Activated T-helper 1 cell treated with anti-CD3 and anti-CD28 coated beads, Interleukin-2, amount 50 U/mL, for 16 hours (primary cell): ENCODE measurements around the gene CNPPD1.
"Not testable (repeated sequence)": the region's sequence is repeated elsewhere in the genome, so short reads cannot be mapped to it uniquely, and the experiment has no call there.

Experiments
- DNase-seq, 2 donors: peaks; one replicate each; pipeline ENCODE4 v3.0.0-alpha.2; 2020; ENCODE audit warnings: low read depth in 1 of 2, low spot score in 1 of 2

Gene CNPPD1

DNA sequence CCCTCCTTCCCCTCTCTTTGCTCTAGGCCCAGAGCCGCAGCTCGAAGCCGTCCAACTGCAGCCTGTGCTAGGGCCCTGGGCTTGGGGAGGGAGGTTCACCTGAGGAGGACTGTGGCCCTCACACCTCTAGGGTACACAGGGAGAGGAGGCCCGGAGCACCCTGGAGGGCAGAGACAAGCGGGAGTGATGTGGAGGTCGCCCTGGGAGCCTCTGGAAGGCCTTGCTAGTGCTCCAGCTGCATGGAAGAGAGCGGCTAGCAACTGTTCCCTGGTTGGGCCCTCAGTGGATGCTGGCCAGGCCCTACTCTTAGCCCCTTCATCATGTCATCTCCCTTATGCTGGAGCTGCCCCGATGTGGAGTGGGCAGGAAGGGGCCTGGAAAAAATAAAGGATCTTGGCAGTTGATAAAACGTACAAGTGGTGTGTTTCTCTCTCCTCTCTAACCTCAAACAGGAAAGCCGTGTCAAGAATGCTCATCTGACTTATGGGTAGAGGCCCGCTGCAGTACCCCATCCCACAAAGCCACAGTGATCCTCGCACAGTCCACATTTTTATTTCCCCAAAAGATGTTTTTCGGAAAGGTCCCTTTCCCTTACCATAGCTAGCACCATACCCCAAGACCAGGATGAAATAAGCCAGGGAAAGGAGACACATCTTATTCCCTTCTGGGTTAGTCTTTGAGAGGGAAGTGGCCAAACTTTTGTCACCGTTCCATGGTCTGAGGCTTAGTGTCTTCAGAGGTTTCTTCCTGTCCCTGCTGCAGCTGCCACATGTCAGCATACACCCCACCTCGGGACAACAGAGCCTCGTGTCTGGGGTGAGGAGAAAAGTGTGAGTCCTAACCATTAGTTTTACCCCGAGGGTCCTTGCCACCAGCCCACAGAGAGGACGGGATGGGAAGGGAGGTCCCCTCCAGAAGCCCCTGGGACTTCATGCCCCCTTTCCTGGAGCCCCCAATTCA, 32.8 kb upstream of the CNPPD1 start:
- DNase-seq, result no peak

DNA sequence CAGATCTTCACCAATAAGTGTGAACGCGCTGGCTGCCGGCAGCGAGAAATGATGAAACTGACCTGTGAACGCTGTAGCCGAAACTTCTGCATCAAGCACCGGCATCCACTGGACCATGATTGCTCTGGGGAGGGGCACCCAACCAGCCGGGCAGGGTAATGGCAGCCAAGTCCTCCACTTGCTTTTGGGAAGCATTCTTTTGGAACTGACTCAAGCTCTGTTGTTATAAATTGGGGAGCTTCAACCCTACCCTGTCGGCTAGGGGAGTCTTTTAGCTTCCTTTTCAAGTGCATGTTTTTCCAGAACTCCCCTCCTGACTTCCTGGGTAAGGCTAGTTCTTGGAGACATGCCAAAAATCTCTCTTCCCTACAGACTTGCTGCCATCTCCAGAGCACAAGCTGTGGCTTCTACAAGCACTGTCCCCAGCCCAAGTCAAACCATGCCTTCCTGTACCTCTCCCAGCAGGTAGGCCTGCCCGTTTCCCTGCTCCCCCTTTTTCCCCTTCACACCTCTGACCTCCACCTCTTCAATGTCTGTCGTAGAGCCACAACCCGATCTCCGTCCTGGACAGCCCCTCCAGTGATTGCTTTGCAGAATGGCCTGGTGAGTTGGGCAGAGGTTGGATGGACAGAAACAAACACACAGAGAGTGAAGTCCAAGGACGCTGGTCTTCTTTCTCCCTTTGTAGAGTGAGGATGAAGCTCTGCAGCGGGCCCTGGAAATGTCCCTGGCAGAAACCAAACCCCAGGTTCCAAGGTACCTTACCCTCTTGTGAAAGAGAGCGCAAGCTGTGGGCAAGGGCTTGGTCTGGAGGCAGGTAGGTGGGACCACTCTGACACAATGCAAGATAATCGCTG, 31.4 kb upstream of the CNPPD1 start:
- no peak for DNase-seq

DNA sequence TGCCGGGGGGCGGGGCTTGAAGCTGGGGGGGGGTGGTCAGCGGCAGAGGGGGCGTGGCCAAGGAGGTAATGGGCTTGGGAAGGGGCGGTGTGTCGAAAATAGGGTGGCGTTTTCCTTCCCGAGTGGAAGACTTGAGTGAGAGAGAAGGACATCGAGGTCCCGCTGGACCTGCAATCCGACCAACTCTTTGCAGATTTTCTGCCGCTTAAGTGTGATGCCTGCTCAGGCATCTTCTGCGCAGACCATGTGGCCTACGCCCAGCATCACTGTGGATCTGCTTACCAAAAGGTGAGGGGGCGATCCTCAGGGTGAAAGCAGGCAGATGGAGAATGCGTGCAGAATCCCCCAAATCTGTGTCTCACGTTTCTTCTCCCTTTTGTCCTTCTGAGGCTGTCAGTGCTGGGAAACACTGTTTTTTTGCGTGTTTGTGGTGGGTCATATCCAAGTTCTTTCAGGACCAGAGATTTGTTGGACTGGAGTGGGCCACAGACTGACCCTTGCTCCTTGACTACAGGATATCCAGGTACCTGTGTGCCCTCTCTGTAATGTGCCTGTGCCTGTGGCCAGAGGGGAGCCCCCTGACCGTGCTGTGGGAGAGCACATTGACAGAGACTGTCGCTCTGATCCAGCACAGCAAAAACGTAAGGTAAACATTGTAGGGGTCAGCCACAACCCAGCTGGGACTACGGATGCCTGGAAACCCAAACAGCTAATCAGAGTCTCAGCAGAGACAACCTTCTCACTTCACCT, 30.6 kb upstream of the CNPPD1 start:
- DNase-seq, result no peak

DNA sequence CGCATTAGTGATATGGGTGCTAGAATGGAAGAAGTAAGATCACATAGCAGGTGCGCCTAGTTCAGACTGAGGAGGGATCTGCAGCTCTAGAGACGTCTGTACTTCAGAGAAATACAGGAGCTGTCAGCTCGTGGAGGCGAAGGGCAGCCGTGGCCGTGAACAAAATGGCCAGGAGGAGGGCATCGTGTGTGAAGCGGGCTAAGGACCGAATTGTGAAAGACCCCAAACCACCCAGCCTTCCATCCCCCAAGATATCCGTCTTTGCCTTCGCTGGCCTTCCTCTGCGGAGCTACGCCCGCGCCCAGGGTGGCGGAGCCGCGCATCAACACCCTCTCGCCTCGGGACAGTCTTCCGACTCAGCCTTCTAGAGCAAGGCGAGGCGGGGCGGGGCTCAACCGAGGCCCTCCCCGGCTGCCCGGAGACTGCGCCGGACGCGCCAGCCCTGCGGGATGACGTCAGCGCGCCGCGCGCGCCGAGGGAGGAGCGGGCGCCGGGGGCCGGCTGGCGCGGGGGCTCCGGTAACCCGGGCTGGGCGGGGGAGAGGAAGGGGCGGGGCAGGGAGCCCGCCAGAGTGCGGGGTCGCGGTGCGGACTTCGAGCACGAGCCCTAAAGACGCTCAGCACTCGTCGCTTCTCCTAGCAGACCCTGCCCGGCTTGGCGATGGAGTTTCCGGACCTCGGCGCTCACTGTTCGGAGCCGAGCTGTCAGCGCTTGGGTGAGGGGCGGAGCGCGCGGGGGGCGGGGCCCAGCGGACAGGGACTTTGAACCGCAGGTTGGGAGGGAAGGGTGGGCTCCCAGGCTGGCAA, 29.8 kb upstream of the CNPPD1 start, which contains the start of gene ZFAND2B:
TSS of gene ZFAND2B (plus strand) at position 455 of the 806 bp plus-strand sequence. CDS start at position 661, 206 bp downstream.
- DNase-seq, result peak; percentile 89 to 94

DNA sequence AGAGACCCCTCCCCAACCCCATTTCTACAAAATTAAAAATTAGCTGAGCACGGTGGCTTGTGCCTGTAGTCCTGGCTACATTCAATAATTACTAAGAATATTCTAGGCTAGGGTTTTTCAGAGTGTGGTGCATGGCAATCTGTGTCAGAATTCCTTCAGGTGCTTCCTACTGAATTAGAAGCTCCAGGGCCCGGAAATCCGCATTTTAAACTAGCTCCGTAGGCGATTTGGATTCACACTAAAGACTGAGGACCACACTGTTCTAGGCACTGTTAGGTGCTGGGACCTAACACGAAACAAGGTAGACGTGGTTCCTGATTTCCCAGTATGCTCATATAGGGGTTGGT, 29.2 kb upstream of the CNPPD1 start:
- DNase-seq, result no peak

DNA sequence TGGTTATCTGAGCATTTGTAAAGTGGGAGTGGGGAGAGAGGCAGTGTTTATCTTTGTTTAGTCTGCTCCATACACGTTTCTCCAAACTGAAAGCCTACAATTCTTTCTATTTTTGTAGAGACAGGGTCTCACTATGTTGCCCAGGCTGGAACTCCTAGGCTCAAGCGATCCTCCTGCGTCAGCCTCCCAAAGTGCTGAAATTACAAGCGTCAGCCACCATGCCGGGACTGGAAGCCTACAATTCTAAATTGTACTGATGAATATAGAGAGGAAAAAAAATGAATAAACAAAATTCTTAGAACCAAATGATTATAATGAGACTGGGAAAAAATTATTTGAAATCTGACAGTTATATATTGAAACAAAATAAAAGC, 28.4 kb upstream of the CNPPD1 start:
- DNase-seq, result no peak

DNA sequence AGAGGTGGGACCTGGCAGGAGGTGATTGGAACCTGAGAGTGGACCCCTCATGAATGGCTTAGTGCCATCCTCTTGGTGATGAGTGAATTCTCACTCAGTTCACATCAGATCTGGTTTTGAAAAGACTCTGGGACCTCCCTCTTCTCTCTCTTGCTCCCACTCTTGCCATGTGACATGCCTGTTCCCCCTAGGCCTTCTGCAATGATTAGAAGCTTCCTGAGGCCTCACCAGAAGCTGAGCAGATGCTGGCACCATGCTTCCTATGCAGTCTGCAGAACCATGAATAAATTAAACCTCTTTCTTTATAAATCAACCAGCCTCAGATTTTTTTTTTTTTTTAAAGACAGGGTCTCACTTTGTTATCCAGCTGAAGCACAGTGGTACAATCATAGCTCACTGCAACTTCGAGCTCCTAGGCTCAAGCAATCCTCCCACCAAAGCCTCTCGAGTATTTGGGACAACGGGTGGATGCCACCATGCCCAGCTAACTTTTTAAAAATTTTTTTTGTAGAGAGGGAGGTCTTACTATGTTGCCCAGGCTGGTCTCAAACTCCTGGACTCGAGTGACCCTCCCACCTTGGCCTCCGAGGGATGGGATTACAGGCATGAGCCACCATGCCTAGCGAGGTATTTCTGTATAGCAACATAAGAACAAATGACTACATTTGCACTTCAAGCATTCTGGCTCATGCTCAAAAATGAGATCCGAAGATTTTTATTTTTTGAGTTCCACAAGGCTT, 27.9 kb upstream of the CNPPD1 start:
- DNase-seq, result no peak

DNA sequence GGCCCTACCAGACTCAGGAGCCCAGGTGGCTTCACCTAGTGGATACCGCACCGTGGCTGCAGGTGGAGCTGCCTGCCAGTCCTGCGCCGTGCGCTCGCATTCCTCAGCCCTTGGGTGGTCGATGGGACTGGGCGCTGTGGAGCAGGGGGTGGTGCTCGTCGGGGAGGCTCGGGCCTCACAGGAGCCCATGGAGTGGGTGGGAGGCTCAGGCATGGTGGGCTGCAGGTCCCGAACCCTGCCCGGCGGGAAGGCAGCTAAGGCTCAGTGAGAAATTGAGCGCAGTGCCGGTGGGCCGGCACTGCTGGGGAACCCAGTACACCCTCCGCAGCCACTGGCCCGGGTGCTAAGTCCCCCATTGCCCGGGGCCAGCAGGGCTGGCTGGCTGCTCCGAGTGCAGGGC, 24.6 kb upstream of the CNPPD1 start:
- DNase-seq, result not testable (repeated sequence)

DNA sequence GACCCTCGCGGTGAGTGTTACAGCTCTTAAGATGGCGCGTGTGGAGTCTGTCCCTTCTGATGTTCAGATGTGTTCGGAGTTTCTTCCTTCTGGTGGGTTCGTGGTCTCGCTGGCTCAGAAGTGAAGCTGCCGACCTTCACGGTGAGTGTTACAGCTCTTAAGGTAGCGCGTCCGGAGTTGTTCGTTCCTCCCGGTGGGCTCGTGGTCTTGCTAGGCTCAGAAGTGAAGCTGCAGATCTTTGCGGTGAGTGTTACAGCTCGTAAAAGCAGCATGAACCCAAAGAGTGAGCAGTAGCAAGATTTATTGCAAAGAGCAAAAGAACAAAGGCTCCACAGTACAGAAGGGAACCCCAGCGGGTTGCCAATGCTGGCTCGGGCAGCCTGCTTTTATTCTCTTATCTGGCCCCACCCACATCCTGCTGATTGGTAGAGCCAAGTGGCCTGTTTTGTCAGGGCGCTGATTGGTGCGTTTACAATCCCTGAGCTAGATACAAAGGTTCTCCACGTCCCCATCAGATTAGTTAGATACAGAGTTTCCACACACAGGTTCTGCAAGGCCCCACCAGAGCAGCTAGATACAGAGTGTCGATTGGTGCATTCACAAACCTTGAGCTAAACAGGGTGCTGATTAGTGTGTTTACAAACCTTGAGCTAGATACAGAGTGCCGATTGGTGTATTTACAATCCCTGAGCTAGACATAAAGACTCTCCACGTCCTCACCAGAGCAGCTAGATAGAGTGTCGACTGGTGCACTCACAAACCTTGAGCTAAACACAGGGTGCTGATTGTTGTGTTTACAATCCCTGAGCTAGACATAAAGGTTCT, 24.0 kb upstream of the CNPPD1 start:
- DNase-seq, result not testable (repeated sequence)

DNA sequence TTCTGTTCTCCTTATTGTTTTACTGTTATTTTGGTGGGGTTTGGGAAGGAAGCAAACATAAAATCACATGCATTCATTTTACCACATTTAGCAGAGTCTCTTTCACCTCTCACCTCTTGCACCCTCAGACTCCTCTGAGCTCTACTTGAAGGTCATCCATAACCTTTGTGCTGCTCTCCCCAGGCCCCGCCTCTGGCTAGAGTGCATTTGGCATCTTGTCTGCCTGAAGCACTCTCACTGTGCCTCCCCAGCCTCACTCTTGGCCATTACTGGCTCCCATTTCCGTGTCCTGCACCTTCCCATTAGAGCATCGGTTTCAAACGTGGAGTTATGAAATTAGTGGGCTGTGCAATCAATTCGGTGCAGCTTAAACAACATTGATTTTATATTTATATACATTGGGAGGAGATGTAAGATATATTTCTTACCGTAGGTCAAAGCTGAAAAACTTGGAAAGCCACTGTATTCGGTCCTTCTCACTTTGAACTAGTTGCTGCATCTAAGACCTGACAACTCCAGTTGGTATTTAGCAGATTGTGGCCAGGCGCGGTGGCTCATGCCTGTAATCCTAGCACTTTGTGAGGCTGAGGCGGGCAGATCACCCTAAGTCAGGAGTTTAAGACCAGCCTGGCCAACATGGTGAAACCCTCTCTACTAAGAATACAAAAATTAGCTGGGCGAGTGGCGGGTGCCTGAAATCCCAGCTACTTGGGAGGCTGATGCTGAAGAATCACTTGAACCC, 22.9 kb upstream of the CNPPD1 start:
- no peak for DNase-seq

DNA sequence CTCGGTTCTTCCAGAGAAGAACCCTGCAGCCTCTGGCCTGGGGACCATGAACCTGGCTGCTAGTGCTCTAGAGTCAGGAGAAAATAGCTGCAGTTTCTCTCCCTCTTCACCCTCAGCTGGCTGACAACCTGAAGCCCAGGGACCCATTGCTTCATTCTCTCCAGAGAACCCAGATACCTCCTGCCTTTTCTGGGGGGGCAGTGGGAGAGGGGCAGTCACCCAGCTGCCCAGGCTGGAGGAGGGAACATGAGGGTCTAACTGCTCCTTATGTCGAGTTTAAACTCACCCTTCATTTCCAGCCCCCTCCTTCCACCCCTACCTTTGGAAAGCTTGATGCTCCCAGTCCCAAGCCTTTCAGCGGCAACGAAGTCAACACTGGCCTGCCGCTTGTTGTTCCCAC, 22.2 kb upstream of the CNPPD1 start:
- no peak for DNase-seq

DNA sequence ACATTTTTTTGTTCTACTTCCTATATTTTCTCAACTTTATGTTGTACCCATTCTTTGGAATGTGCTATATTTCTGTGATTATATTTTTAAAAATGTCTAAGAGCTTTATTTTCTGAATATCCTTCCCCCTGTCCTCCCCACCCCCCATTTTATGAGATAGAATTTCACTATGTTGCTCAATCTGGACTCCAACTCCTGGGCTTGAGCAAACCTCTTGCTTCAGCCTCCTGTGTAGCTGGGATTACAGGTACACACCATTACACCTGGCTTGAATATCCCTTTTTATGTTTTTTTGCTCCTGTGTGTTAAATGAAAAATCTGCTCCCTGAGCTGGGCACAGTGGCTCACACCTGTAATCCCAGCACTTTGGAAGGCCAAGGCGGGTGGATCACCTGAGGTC, 20.7 kb upstream of the CNPPD1 start:
- no peak for DNase-seq

DNA sequence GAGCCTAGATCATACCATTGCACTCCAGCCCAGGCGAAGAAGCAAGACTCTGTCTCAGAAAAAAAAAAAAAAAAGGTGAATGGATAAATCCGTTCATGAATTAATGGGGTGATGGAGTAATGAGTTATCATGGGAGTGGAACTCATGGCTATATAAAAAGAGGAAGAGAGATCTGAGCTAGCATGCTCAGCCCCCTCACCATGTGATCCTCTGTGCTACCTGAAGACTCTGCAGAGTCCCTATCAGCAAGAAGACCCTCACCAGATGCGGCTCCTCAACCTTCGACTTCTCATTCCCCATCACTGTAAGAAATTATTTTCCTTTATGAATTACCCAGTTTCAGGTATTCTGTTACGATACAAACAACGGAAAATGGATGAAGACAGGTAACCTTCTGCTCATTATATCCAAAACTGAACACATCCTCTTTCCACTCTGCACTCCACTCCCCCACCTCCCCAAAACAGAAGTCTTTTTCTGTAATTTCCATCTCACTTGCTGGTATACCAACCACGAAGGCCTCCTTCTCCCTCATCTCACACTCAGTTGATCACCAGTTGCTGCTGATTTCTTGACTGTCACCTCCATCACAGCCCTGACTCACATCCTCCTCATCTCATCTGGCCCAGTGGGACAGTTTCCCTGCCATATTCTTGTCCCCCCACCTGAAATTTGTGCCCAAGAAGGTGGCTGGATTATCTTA, 10.2 kb upstream of the CNPPD1 start:
- DNase-seq, result no peak

DNA sequence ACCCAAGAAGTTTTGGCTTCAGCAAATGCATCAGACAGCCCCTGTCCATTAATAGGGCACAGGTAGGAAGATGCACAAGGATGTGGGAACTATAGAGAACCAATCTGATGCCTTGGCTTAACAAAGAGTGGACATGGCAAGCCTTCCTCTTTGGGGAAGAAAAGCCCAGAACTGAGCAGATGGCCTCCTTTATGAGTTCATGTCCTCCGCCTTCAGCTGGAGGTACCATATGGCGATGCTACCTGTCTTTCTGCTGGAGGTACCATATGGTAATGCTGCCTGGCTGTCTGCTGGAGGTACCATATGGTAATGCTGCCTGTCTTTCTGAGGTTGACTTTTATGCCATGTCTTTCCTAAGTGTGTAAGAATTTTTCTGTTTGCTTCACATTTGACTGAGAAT, 7.4 kb upstream of the CNPPD1 start:
- DNase-seq, result no peak

DNA sequence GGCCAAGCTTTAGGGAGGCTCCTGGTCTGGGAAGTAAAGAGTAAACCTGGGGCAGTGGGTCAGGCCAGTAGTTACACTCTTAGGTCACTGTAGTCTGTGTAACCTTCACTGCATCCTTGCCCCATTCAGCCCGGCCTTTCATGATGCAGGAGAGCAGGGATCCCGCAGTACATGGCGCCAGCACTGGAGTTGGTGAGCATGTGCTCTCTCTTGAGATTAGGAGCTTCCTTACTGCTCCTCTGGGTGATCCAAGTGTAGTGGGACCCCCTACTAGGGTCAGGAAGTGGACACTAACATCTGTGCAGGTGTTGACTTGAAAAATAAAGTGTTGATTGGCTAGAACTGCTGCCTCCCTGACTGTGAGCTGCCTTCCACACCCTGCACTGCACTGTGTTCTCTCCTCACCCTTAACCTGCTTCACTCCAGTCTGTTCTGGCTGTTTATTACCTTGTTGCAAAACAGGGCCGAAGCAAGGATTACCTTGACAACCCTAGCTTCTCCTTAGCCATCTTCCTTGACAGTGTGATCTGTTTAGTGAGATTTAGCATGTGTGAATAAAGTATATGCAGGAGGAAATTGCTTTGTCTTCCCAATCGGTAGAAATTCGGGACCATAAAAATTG, 6.5 kb upstream of the CNPPD1 start:
- no peak for DNase-seq

DNA sequence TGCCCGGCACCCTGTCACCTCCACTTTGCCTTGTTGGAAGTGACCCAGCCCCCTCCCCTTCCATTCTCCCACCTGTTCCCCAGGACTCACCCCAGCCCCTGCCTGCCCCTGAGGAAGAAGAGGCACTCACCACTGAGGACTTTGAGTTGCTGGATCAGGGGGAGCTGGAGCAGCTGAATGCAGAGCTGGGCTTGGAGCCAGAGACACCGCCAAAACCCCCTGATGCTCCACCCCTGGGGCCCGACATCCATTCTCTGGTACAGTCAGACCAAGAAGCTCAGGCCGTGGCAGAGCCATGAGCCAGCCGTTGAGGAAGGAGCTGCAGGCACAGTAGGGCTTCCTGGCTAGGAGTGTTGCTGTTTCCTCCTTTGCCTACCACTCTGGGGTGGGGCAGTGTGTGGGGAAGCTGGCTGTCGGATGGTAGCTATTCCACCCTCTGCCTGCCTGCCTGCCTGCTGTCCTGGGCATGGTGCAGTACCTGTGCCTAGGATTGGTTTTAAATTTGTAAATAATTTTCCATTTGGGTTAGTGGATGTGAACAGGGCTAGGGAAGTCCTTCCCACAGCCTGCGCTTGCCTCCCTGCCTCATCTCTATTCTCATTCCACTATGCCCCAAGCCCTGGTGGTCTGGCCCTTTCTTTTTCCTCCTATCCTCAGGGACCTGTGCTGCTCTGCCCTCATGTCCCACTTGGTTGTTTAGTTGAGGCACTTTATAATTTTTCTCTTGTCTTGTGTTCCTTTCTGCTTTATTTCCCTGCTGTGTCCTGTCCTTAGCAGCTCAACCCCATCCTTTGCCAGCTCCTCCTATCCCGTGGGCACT, 5.8 kb upstream of the CNPPD1 start:
- DNase-seq, result no peak
